Measurements from ENCODE around the gene TTPAL. TPM values are rescaled to one million over a fixed set of nuclear protein-coding genes. Genes with fewer than 3 reads are reported as not detected.

TTPAL gene
- total RNA-seq, 4 donors from 2014 or later = 6.0 to 30.5 (median 8.9) TPM

DNA sequence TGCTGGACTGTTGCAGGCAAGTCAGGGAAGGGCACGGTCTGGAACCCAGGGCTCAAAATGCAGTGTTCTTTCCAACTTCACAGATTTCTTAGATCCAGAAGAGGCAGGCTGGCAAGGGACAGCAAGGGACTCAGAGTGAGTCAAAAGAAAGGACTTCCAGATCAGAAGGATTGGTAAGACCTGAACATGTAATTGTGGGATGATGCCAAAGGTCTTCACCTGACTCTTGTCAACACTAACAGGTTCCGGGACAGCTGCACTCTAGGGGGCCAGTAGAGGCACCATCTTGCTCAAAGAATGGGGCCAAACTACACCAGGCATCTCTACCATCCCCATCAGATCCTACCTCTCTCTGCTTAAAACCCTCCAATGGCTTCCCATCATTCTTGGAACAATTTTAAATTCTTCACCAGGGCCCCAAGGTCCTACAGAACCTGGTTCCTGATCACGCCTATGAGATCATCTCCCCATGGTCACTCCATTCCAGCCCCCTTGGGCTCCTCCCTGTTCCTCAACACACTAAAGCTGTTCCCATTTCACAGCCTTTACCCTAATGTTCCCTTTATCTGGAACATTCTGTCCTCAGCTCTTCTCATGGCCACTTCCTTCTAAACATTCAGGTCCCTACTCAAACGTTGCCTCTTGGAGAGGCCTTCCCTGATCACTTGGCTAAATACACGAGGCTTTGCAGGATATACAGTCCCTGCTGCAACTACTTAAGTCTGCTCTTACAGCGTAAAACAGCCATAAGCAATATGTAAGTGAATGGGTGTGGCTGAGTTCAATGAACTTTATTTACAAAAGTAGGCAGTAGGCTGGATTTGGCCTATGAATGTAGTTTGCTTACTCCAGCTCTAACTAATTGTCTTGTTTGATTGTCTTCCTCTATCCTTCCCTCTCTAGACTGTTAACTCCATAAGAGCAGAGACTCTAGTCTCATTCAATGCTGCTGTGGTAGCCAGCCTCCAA, 29.6 kb upstream of the TTPAL start:
- TF ChIP-seq POLR2A (IDR thresholded peaks at IDR 0.05) (peak in 1 of 2 donors; percentile 28), CTCF (IDR thresholded peaks at IDR 0.05) (peak in 2 of 6 experiments; percentile 26 to 29)
- Histone ChIP-seq H3K36me3 (no peaks in the 10 kb centered on the region), H3K9me3 (no peaks in the 10 kb centered on the region), H3K27me3 (no peaks in the 10 kb centered on the region), H3K27ac (peak overlapping the region in 3 of 4 donors; percentile 73 to 95 (median 92)), H3K4me1 (peaks cover 0 to 25% (median 3%) of the 10 kb centered on the region in 4 donors), H3K4me3 (no peak overlapping the region)
- DNase-seq = peak in 2 of 3 donors; percentile 45 to 65

DNA sequence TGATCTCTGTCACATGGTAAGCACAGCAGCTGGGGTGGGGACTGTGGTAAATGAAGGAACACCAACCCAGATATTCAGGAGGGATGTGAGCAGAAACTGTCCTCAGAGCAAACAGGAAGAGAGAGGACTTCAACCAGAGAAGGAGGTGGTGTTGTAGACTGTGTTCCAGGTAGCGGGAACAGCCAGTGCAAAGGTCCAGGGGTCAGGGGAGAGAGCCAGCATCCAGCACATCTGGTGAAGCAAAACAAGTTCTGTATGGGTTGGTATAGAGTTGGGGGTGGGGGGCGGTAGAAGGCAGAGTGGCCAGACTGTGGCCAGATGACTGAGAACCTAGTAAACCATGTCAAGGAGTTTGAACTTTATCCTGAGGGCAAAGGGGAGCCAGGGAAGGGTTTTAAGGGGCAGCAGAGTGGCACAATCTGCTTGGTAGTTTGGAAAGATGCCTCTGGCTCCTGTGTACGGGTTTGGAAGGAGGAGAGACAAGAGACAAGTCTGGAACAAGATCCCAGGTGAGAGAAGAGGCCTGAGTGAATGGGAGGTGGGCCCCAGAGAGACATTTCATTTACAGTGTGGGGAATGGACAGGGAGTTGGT, 27.8 kb upstream of the TTPAL start:
- peaks cover 0 to 14% (median 2%) of the 10 kb centered on the region in 4 donors for H3K4me1 ChIP-seq
- H3K4me3 ChIP-seq = peak overlapping the region in 2 of 4 donors; percentile 41 to 45
- no peaks in the 10 kb centered on the region for H3K36me3 ChIP-seq
- no peaks in the 10 kb centered on the region for H3K9me3 ChIP-seq
- peak in 2 of 3 donors; percentile 82 to 85 for DNase-seq
- no peaks in the 10 kb centered on the region for H3K27me3 ChIP-seq
- peak overlapping the region in 3 of 4 donors; percentile 54 to 95 (median 92) for H3K27ac ChIP-seq
- TF ChIP-seq POLR2A (IDR thresholded peaks at IDR 0.05) (peak in 1 of 2 donors; percentile 67), CTCF (IDR thresholded peaks at IDR 0.05) (no peak)

- DNase-seq = peak in 1 of 3 donors; percentile 72
- Histone ChIP-seq H3K27me3 (no peaks in the 10 kb centered on the region), H3K9me3 (no peaks in the 10 kb centered on the region), H3K36me3 (no peaks in the 10 kb centered on the region), H3K4me1 (peaks cover 0 to 8% (median 2%) of the 10 kb centered on the region in 4 donors), H3K27ac (peak overlapping the region in 3 of 4 donors; percentile 54 to 95 (median 83)), H3K4me3 (peak overlapping the region in 2 of 4 donors; percentile 41 to 45)
- peak in 1 of 2 donors; percentile 56 for TF ChIP-seq POLR2A (IDR thresholded peaks at IDR 0.05)
- TF ChIP-seq CTCF (IDR thresholded peaks at IDR 0.05) = peak in 4 of 6 experiments; percentile 7 to 71 (median 58)
These were observed 26.7 kb upstream of the TTPAL start for GRCh38 chr20:44448753-44449546.

- TF ChIP-seq CTCF (IDR thresholded peaks at IDR 0.05) (no peak), POLR2A (IDR thresholded peaks at IDR 0.05) (no peak)
- no peak for DNase-seq
- Histone ChIP-seq H3K9me3 (no peaks in the 10 kb centered on the region), H3K27me3 (no peaks in the 10 kb centered on the region), H3K27ac (peak overlapping the region in 2 of 4 donors; percentile 83 to 95), H3K36me3 (no peaks in the 10 kb centered on the region), H3K4me1 (peaks cover 0 to 8% (median 2%) of the 10 kb centered on the region in 4 donors), H3K4me3 (peak overlapping the region in 1 of 4 donors; percentile 41)
These were observed 25.8 kb upstream of the TTPAL start for GRCh38 chr20:44449864-44450263.
